GM19025 (cell line): ENCODE results near the gene ZNF70.

Experiments
- ATAC-seq: cut with Tn5 transposase; IDR thresholded peaks from one replicate; pipeline ENCODE4 v1.9.1; 2021; ENCODE audit warnings: mild to moderate bottlenecking, low read depth, moderate library complexity; ENCODE audit not compliant: unreplicated experiment

The ZNF70 gene

DNA sequence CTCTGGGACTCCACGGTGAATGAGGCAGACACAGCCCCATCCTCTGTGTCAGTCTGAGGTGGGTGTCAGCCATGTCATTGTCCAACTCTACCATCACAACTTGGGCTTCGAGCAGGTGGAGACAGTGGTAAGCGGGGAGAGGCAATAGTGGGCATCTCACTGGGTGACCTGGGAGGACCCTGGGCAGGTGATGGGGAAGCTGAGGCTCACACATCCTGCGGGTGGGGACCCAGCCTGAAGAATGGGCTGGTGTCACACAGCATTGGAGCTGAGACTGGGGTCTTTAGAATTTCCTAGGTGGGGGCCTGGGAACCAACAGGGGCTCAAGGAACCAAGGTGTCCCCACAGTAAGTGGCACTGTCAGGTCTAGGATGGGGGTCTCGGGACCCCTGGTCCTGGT is 28.8 kb upstream of the ZNF70 start:
- no peak for ATAC-seq

GRCh38 chr22:23779083-23779482 is 28.2 kb upstream of the ZNF70 start:
- ATAC-seq = no peak

DNA sequence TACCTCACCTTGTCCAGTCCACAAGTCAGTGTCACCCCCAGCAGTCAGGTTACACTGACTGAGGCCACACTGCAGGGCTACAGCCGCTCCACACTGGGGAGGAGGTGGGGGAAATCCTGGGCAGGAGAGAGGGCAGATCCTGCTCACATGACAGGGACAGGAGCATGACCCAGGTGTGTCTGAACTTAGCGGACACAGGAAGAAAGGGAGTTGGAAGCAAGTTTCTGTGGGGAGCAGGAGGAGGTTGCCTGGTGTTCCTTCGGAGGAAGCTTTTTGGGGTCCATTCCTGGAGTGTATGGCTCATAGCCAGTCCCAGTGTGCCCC is 27.6 kb upstream of the ZNF70 start:
- no peak for ATAC-seq

- ATAC-seq = no peak
Observed at GRCh38 chr22:23777776-23778576, 27.1 kb upstream of the ZNF70 start.

DNA sequence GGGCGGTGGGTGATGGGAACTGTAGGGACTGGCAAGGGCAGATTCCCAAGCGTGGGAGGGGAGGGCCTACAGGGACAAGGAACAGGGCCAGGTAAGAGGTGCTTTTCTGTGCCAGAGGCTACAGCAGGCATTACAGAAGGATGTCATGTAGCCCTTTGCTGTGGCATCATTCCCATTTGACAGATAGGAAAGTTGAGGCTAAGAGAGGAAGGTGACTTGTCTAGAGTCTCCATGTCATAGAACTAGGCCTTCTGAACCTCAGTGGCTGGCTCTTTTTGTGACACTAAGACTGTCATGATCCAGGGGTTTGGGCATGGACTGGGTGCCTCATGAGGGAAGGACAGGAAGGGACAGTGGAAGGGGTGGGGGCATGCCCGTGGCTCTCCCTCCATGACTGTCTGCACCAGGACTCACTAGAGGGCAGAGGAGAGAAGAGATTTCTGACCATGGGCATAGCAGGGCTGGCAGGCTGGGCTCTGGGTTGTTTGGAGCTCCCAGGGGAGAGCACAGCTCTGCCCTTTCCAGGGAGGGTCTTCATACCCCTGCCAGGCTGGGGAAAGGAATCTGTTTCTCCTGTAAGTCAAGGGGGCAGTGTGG is 25.0 kb upstream of the ZNF70 start:
- ATAC-seq = no peak

- no peak for ATAC-seq
Observed at GRCh38 chr22:23774922-23775436, 24.1 kb upstream of the ZNF70 start.

- ATAC-seq = no peak
Observed at GRCh38 chr22:23774114-23774921, 23.4 kb upstream of the ZNF70 start.

GRCh38 chr22:23773483-23774113 is 22.7 kb upstream of the ZNF70 start:
- no peak for ATAC-seq

DNA sequence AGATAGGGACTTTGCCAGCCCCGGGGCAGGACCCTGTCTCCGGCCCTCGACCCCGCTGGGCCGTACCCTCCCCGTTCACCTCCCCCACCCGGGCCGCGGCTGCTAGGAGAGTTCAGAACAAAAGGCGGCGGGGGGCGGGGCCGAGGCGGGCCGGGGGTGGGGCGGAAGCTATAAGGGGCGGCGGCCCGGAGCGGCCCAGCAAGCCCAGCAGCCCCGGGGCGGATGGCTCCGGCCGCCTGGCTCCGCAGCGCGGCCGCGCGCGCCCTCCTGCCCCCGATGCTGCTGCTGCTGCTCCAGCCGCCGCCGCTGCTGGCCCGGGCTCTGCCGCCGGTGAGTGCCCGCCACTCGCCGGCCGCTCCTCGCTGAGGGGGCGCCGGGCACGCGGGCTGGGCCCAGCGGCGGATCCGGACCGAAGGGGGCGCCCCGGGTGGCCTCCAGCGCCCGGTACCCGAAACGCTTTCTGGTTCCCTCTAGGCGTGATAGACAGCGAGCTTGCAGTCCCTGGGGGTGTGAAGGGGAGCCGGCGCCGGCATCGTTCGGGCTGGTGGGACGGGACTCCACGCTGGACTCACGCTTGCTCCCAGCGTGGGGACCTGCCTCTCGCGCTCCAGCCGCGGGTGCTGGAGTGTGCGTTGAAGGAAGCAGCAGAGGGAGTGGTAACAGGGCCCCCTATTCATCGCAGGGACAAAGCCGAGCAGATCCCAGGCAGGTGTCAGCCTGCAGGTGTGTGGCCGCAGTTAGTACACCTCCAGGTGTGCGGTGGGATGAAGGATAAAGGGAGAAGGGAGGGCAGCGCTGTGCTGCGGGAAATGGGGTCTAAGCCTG is 21.9 kb upstream of the ZNF70 start, which contains the start of gene MMP11:
Gene MMP11 (plus strand): TSS at position 201 of the 825 bp plus-strand sequence. CDS start 22 bp downstream, at position 223.
- ATAC-seq = no peak

- no peak for ATAC-seq
Observed at GRCh38 chr22:23772315-23772648, 21.4 kb upstream of the ZNF70 start.

- no peak for ATAC-seq
Observed at GRCh38 chr22:23769321-23769965, 18.5 kb upstream of the ZNF70 start.

DNA sequence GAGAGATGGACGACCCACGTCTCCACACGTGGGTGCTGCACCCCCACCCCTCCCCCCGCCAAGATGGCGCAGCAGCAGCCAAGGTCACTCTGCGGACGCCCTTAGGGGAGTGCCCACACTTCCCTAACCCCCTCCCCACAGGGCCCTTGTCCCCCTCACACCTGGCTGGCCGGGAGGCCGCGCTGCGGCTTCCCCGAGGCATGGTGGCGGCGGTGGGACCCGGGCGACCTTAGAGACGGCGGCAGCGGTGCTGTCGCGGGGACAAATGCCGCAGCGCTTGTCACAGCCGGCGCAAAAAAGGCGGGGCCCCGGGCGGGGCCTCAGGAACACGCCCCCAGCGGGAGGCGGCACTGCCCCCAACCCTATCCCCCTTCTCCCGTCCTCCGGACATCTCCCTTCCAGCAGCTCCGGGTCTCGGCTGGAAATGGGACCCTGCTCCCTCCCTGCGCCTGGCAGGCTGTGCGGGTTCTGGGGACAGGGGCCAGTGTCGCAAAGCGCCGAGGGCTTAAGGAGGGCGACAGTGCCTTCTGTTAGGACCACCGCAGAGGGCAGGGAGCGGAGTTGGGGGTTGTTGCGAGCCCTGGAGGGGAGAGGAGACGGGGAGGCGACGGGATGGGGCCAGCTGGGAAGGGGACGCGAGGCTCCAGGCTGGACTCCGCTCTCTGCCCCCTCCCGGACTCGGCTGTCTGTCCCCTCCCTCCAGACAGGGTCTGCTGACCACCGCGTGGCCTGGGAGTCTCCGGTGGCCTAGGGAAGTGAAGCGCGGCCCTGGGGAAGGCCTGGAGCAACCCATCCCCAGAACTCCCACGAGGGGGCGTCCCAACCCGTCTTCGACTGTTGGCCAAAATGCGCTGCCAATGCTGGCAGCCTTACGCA is 17.0 kb upstream of the ZNF70 start, which contains the start of gene CHCHD10:
Gene CHCHD10 (minus strand): TSS at position 300 of the 876 bp plus-strand sequence. CDS start 98 bp downstream, at position 202.
- ATAC-seq = no peak

DNA sequence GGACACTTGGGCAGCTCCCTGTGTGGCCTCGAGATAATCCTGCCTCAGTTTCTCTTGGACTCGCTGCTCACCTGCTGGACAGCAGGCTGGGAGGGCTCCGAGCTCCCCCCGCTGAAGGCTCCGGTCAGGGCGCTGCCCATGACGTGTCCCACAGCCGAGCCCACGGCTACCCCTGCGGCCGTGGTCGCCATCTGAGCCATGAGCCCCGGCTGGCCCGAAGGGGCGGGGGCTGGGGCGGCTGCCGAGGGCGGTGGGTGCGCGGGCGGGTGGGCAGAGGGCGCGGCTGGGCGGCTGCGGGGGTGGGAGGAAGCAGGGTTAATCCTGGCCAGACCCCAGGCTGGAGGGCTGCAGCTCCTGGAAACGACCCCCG is 16.4 kb upstream of the ZNF70 start:
- ATAC-seq = no peak

DNA sequence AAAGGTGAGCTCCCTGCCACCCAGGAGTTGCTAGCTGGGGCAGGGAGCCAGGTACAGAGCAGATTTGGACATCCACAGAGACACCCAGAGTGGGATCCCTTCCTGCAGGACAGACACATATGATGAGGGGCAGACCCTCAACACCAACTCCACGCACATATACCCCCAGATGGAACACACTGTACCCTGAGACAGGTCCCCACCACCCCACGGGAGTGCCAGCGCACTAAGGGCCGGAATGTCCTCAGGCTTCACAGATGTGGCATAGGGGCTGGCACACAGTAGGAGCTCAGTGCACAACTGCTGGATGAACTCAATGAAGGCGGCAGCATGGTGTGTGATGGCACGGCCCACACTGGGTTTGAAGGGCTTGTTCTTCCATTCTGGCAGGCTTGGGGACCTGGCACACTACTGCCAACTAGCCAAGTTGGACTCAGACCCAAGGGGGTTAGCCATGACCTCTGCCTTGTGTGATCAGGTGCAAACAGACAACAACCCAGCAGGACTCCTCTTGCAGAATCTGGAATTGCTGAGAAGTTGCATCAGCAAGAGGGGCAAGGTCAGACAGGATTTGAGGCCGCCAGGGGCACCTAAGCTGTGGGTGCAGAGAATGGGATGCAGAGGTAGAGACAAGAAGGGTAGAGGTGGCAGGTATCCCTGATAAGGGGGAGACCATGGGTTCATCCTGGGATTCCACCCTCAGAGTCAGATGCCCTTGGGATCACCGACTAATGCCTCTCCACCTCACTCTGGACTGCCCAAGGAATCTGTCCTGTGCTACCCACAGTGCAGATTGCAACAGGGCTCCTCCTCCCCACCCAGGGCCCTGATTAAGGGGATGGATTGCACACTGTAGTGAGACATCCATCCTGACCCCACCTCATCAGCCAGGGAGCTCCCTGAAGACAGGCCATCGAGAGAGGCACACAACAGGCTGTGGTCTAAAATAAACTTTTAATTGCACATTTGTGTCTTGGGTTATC is 14.3 kb upstream of the ZNF70 start:
- ATAC-seq = no peak

DNA sequence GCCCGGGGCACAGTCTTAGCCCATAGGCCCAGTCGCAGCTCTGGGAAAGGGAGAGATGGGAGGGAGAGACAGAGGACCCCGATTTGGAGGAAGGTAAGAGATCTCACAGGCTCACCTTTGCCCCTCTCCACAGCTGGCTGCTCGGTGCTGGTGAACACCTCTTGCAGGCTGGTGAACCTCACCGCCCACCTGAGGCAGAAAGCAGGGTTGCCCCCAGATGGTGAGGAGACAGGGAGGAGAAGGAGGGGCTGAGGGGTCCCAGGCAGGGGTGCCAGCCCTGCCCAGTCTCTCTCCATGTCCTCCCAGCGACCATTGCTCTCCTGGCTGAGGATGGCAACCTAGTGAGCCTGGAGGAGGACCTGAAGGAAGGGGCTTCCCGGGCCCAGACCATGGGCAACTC is 13.0 kb upstream of the ZNF70 start:
- no peak for ATAC-seq

DNA sequence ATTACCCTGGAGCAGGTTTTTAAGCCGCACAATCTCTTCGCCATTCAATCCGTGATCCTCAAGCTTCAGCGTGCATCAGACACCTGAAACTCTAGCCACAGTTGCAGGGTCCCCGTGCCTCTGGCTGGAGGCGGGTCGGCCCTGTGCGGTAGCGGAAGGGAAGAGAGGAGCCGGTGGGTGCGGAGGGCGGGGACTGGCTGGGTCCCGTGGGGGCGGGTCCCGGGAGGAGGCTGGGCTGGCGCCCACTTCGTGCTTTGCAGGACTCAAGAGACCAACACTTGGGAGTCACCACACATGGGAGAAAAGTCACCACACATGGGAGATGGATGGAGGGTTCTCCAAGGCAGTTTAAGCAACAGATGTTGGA is 12.7 kb upstream of the ZNF70 start:
- ATAC-seq = no peak

DNA sequence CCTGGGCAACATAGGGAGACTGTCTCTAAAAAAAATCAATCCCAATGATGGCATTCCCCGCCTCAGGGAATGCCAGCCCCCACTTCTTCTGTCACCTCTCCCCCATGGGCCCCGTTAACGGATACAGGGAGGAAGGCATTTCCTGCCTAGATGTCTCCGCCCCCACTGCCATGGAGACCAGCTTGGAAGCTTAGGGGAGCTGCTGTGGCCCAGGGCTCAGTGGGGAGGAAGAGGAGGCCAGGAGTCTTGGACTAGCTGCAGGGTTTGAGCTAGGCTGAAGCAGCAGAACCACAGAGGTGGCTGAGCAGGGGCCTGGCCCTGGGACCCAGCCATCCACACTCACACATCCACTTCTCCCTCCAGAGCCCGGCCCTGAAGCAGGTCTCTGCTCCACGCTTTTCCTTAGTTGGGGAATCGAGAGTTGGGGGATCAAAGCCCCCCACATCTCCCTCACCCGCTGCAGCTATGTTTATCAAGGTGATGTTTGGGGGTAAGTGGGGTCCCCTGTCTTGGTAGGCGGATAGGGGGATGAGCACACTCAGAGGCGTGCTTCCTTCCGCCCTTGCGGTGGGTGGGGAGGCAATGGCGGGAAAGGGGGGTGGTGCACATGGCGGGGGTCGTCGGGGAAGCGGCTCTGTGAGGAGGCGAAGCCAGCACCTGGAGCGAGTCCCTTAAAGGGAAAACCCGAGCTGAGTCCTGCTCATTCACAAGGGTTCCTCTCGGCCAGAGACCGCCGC is 12.1 kb upstream of the ZNF70 start, which contains the start of gene C22orf15:
Gene C22orf15 (plus strand): TSS at position 149 of the 737 bp plus-strand sequence. CDS start 317 bp downstream, at position 466.
- no peak for ATAC-seq
